Skeletal muscle cell (primary cell): ENCODE results near the gene CSTPP1.

Experiments used
- DNase-seq: peaks from one replicate; pipeline ENCODE4 v3.0.0-alpha.2; 2010; ENCODE audit warnings: low read depth
- H3K4me3 ChIP-seq: 2 replicates; pipeline ENCODE4 v1.5.1; 2011; ENCODE audit warnings: low read depth, mild to moderate bottlenecking, control low read depth, low read length, moderate library complexity

Gene CSTPP1, protein sequence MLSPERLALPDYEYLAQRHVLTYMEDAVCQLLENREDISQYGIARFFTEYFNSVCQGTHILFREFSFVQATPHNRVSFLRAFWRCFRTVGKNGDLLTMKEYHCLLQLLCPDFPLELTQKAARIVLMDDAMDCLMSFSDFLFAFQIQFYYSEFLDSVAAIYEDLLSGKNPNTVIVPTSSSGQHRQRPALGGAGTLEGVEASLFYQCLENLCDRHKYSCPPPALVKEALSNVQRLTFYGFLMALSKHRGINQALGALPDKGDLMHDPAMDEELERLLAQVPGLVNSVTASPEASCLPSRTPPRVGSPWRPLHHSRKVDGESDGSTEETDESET

DNA sequence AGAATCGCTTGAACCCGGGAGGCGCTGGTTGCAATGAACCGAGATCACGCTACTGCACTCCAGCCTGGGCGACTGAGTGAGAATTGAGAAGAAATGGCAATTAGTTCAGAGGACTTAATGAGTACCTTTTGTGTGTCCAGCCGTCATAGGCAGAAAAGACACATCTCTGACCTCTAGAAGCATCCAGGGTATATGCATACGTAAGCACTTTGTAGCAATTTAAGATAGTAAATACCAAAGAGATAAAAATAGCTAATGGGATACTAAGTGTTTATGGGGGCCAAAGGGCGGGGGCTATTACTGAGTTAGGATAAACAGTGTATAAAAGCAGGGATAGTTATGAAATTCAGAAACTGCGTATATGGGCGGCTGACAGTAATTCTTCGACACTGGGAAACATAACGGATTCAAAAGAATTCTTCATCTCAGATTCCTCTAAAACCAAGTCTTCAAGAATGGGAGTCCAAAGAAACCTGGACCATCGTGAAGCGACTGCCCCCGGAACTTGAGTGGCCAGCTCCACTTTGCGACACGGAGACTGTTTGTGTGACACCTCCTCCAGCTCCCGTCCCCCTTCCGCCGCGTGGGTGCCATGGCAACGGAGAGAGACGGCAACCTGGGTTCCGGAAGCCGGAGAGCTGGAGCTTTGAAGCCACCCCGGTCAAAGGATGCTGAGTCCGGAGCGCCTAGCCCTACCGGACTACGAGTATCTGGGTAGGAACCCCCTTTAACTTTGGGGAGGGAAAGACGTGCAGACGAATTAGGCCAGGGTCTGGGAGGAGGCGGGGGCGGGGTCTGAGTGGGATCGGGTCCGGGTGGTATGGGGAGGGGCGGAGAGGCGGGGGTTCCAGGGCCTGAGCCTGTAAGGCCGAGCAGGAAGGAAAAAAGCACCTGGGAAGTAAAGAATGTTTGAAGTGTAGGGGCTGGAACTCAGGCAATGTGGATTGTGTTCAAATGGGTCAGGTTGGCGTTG lies at the start of gene CSTPP1:
Gene CSTPP1 (plus strand): TSS at position 624 of the 973 bp plus-strand sequence. CDS start 45 bp downstream, at position 669.
- peak within 1 kb of the TSS; percentile 73 for H3K4me3 ChIP-seq
- DNase-seq = peak; percentile 68

DNA sequence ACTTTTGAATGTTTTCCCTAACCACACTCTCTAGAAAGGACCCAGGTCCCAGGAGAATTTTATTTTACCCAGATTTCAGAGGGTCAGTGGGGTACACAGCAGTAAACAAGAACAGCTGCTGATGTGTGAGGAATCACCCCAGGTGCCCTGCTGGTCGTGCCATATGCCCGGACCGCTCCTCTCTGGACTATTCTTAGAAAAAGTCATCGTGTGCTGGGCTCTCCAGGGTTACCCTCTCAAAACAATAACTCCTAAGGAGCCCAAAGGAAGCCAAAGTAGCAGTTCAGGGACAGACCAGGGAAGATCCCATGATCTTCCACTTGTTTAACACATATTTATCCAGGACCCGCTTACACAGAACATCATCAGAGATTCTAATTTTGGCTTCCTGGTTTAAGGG lies 47.9 kb upstream of the CSTPP1 start:
- DNase-seq = no peak
- no peak overlapping the region for H3K4me3 ChIP-seq

DNA sequence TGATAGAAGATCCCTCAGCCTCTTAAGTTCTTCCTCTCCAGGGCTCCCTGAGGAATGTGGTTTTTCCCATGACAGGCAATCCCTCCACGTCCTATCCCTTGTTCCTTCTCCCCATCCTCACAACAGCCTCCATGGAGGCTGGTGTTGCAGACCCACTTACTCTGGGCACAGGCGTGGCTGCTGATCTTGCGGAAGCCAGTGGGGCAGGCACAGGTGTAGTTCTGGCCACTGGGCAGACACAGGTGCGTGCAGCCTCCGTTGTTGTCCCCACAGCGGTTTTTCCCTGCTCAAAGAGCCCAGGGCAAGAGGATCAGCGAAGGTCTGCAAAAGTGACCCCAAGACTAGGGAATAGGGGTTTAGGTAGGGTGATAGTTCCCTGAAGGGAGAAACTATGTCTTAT lies 47.3 kb upstream of the CSTPP1 start:
- no peak overlapping the region for H3K4me3 ChIP-seq
- no peak for DNase-seq

DNA sequence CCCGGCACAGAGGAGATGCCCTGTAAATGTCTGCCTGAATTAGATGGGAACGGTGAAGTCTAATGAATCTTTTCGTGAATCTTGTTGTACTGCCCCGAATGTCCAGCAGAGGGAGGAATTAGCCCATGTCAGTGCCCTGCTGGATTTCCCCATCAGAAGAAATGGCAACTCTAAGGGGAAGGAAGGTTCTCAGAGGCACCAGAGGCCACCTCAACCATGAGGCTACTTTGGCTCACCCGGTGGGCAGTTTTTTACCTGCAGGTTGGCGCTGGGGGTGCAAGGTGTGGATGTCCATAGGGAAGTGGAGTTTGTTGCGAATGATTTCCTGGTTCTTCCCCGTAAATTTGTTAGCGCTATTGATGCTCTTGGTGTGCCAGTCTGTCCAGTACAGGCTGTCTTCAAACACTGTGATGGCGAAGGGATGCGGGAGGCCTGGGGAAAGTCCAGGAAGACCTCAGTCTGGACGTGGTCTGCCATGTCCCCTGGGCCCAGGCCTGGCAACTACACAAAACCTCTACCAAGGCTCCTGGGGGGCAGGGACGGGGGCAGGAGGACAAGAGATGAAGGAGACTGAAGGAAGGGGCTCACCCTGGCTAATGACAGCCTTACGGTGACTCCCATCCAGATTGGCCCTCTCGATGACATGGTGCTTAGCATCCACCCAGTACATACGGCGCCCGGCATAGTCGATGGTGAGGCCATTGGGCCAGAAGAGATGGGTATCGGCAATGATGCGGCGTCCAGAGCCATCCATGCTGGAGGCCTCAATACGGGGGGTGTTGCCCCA lies 46.7 kb upstream of the CSTPP1 start:
- H3K4me3 ChIP-seq = no peak overlapping the region
- DNase-seq = peak; percentile 13

DNA sequence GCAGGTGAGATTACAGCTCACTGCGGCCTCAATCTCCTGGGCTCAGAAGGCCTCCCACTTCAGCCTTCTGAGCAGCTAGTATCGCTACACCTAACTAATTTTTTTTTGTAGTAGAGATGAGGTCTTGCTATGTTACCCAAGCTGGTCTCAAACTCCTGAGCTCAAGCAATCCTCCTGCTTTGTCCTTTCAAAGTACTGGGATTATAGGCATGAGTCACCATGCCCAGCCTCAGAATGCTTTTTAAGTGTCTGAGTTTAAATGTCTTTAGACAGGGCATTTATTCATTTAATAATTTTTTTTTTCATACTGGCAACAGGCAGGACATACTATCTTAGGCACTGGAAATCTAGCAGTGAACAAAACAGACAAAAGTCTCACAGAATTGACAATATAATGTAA lies 45.9 kb upstream of the CSTPP1 start:
- no peak overlapping the region for H3K4me3 ChIP-seq
- DNase-seq = no peak

DNA sequence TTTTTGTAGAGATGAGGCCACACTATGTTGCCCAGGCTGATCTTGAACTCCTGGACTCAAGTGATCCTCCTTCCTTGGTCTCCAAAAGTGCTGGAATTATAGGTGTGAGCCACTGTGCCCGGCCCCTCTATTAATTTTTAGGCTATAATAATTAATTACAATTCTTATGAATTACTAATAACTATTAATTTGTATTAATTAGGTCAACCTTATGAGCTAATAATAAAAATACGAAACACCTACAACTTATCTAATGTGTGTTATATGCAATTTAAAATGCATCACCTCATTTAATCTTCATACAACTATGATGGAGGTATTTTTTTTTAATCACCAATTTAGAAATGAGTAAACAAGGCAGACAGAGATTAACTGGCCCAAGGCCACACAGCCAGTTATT lies 44.5 kb upstream of the CSTPP1 start:
- H3K4me3 ChIP-seq = no peak overlapping the region
- DNase-seq = no peak

DNA sequence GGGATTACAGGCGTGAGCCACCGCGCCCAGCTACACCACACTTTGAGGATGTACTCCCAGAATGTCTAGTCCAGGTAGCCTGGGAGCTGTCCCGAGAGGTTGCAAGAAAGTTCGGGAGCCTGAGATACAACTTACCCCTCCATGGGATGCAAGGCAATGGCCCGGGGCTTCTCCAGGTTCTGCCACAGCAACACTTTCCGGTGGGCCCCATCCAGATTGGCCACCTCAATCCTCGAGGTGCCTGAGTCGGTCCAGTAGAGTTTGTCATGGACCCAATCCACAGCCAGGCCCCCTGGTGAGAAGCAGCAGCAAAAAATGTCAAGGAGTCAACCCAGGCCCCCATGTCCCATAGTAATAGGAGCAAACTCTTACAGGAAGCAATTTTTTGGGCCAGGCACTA lies 43.7 kb upstream of the CSTPP1 start:
- DNase-seq = no peak
- H3K4me3 ChIP-seq = no peak overlapping the region

DNA sequence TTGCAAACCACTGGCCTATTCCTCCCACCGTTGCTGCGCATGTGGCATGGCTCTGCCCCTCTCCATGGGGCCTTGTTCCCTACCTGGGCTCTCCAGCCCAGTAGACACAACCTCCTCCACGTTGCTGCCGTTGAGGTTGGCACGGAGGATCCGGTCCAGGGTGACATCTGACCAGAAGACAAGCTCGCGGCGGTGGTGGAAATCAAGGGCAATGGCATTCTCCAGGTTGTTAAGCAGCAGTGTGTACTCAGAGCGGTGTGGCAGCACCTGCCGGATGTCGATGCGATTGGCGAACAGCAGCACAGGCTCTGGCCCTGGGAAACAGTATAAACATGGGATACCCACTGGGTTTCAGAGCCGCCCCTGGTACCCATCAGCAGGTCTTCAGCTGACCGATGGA lies 42.1 kb upstream of the CSTPP1 start:
- no peak for DNase-seq
- no peak overlapping the region for H3K4me3 ChIP-seq

DNA sequence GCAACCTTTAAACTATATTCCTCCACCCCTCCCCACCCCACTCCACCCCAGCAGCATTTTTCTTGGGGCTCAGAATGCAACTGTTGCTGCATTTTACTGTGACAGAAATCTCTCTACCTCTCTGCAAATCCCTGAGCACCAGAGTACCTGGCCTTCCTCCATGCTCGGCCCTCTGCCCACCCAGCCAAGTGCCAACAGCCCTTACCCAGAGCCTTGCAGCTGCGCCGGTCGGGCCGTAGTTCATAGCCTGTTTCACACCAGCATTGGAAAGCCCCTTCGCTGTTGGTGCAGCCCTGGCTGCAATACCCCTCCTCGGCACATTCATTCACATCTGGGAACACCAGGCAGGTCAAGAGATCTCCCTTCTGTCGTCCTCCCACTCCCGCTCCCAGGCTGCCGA lies 41.6 kb upstream of the CSTPP1 start:
- no peak for DNase-seq

DNA sequence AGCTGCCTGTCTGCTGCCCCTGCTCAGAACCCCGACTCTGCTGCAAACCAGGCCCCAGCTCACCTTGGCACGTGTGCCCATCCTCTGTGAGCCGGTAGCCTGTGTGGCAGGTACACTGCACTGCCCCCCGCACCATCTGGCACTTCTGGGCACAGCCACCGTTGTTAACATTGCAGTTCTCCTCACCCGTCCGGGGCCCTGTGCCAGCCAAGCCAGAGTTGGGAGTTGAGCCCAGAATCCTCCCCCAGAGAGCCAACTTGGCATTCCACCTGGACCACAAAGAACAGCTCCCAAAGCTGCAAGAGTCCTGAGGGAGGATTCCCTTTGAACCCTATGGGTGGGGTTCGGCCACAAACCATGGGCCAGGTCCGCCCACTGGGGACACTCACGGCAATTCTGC lies 40.7 kb upstream of the CSTPP1 start:
- DNase-seq = no peak

More for the DNA sequence above, 41.6 kb upstream of the CSTPP1 start:
- no peak overlapping the region for H3K4me3 ChIP-seq

DNA sequence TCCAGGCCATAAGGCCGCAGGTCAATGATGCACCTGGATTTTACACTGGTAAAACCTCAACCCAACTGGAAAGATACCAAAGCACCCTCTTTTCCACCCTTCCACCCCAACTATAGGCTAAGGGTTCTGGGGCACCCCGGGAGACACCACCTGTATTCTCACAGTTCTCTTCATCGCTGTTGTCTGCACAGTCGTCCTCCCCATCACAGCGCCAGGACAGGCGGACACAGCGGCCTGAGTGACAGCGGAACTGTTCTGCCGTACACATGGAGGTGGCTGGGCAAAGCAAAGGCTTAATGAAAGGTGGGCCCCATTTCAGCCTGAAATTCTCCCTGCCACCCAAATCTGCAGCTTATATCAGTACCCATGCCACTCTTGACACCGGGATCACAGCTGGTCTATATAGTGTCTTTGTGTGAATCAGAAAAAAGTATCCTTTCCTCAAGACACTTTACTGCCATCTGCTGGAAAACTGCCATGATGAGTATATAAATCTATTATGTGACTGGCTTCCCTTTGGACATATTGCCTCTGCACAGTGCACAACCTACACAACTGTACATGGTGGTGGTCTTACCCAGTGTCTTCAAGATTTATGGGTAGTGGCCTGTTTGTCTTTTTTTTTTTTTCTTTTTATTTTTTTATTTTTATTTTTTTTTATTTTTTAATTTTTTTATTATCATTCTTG lies 39.7 kb upstream of the CSTPP1 start:
- no peak for DNase-seq
- H3K4me3 ChIP-seq = no peak overlapping the region

More for the DNA sequence above, 40.7 kb upstream of the CSTPP1 start:
- H3K4me3 ChIP-seq = no peak overlapping the region

DNA sequence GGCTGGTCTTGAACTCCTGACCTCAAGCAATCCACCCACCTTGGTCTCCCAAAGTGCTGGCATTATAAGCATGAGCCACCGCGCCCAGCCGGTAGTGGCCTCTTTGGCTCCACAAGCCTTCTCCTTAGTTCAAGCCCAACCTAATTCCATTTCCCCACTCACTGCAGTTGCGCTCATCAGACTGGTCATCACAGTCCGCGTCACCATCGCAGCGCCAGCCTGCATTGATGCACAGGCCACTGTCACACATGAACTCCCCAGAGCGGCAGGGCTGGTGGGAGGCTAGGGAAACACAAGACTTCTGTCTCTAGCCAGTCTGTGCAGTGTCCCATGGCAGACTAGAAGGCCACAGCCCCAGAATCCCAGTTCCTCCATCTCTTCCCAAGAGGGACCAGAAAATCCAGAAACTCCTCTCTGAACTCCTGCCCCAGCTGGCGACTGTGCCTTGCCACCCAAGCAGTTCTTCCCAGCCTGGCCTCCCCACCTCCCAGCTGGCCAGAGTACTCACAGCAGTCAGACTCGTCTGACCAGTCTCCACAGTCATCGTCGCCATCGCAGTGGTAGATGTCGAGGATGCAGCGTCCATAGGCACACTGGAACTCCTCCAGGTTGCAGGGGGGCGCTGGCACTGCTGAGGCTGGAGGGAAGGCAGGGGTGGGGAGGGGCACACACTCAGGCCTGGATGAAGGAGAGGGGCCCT lies 38.0 kb upstream of the CSTPP1 start:
- no peak for DNase-seq
- no peak overlapping the region for H3K4me3 ChIP-seq

DNA sequence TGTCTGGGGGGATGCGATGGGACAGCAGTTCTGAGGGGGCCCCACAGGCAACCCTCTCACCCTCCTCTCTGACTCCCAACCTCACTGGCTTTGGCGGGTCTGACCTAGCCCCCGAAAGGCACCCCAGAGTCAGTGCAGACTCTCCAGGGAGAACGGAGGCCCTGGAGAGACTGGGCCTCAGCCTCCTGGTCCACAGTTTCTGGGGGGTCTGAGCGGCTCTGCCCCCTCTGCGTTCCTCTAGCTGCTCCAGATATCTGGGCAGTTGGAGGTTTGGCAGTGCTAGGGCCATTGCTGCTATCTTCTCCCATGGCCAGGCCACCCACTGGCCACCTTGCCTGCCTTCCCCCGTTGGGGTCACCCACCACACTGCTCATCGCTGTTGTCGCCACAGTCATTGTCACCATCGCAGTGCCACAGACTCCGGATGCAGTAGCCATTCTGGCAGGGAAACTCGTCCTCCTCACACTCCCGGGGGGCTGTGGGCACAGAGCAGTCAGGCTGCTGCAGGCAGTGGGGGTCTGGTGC lies 37.0 kb upstream of the CSTPP1 start:
- H3K4me3 ChIP-seq = no peak overlapping the region
- no peak for DNase-seq

DNA sequence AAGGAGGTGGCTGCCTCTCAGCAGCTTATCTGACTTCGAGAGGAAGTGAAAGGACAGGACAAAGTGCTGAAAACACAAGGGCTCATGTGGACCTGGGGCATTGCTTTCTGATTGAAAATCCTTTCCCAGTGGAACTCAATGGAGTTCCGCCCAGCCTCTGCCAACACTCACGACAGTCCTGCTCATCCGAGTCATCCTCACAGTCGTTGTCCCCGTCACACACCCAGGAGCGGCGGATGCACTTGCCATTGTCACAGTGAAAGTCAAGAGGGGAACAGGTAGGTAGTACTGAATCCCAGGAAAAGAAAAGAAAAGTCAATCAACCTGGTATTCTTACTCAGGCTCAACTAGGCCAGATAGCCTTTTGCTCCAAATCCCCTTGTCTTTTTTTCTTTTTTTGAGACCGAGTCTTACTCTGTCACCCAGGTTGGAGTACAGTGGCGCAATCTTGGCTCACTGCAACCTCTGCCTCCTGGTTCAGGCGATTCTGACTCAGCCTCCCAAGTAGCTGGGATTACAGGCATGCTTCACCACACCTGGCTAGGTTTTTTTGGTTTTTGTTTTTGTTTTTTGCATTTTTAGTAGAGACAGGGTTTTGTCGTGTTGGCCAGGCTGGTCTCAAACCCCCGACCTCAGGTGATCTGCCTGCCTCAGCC lies 36.3 kb upstream of the CSTPP1 start:
- DNase-seq = no peak
- H3K4me3 ChIP-seq = no peak overlapping the region

DNA sequence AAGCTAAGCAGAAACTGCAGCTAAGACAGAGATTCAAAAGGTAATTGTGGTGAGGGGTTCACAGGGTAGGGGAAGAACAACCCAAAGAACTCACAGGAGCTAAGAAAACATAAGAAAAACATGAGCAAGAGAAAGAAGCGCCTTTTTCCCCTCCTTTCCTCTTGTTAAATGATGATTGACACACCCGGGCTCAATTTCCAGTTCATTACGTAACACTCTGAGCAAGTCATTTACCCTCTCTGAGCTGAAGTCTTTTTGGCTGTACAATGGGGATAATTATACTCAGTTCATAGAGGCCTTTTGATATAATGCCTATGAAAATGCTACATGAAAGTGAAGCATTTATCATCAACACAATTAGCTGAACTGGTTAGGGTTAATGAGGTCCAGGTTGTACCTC lies 35.4 kb upstream of the CSTPP1 start:
- H3K4me3 ChIP-seq = no peak overlapping the region
- no peak for DNase-seq

DNA sequence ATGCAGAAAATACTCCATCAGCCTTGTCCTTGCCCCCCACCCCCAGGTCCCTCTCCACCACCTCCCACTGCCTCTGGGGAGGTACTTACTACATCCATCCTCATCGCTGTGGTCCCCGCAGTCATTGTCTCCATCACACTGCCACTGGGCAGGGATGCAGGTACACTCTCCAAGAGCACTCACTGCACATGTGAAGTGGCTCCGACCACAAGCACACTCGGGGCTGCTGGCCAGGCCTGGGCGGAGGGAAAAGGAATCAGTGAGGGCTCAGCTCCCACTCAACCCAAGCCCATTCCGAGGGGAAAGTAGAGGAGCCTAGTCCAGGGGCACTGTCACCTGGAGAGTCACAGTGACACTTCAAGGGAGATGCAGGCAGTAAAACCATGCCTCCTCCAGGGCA lies 33.9 kb upstream of the CSTPP1 start:
- no peak for DNase-seq
- no peak overlapping the region for H3K4me3 ChIP-seq

DNA sequence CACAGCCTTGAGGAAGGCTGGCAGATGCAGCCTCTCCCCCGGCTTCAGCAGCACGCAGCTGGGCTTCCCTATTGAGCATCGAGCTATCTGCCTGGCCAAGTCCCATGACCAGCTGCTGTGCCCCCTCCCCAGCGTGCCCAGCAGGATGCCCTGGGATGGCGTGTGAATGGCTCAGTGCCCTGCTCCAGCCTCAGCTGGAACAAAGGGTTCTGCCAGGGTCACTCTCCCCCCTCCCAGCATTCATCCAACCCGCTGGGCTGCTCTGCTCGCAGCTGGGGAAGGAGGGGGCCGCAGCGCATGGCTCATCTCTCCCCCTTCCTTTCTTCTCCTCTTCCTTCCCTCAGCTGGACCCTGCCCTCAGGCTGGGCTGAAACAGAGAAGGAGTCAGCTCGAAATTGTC lies 32.7 kb upstream of the CSTPP1 start:
- no peak for DNase-seq
- H3K4me3 ChIP-seq = no peak overlapping the region

DNA sequence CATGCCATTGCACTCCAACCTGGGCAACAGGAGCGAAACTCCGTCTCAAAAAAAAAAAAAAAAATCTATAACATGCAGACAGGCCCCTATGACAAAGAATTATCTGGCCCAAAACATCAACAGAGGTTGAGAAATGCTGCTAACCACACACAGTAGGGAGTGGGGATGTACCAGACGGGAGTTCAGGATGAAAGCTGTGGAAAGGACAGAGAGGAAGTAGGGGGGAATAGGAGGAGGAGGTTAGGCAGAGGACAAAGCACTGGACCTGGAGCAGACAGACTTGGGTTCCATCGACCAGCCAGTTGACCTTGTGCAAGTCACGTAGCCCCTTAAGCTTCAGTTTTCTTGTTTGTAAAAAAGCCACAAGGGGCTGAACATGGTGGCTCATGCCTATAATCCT lies 30.8 kb upstream of the CSTPP1 start:
- DNase-seq = no peak
- no peak overlapping the region for H3K4me3 ChIP-seq
